ENCODE results near the gene SFMBT1.

The SFMBT1 gene

GRCh38 chr3:52923963-52924362 is 121.9 kb downstream of the SFMBT1 start:
- no peak for DNase-seq (ENCODE audit: low read depth)

GRCh38 chr3:52920841-52921240 is 125.0 kb downstream of the SFMBT1 start:
- no peak for DNase-seq (ENCODE audit: low read depth)

GRCh38 chr3:52917044-52917443 is 128.8 kb downstream of the SFMBT1 start:
- DNase-seq (ENCODE audit: low read depth): no peak

GRCh38 chr3:52915294-52915693 is 130.6 kb downstream of the SFMBT1 start:
- DNase-seq (ENCODE audit: low read depth): no peak

DNA sequence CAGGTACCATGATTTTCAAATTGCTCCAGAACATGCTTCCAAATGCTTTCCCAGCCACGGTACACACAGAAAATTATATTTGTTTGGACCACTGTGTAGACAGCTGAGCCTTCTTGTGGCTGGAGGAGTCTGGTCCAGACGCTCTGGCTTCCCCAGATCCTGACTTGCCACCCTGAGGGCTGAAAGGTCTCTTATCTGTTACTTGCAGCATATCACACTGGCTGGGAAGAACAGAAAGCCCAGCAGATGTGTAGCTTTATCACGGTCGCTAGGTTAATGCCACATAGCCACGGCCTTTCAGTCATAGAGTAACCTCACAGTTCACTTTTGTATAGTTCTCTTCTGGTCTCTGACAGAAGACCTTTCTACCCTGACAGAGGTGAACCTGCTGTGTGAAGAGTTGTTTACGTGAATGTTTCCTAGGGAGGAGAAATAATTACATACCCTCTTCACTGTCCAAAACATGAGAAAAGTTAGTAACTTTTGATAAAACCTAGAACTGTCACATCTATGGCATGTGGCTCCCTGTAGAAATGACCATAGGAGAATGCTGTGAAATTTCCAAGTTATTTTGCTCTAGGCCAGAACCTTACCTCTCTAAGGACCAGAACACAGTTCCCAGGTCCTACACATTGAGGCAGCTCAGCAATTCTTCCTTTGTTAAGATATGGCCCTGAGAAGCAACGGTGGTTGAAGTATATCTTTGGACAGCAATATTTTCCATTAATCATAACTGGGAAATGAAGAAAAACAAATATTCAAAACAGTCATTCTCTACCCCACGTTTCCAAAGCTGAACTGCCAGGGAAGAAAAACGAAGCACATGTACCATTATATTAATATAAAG is 132.8 kb downstream of the SFMBT1 start:
- no peak for DNase-seq (ENCODE audit: low read depth)

DNA sequence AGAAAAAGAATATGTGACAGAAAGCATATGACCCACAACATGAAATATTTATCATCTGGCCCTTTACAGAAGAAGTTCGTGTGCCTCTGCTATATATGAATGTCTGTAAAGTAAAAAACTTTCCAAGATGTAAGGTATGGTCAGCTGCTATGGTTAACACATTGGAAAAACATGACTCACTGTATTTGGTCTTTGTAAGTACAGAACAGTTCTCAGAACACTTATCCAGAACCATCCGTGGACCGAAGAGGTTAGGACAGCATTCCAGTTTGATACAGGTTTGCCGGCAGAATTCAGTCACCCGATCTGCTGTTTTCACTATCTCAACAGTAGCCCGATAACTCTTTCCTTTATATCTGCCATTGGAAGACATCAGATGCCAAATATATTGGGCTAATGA is 135.1 kb downstream of the SFMBT1 start:
- DNase-seq (ENCODE audit: low read depth): no peak

DNA sequence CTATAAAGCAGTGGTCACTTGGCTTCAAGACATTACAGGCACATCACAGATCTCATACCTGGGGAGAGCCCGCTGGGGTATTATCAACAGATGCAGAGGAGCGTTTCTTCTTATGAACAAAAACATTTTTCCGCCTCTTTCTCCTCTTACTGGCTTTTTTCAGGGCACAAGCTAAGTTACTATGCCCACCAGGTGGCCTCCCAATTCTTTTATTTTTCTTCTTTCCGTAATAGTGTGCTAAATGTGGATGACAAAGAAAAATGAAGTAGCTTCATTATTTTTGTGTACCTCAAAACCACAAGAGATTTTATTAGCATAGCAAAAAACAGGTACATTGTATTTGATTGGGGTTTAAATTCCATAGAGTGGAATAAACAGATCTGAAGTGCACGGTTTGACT is 138.4 kb downstream of the SFMBT1 start:
- no peak for DNase-seq (ENCODE audit: low read depth)

GRCh38 chr3:52904552-52904951 is 141.3 kb downstream of the SFMBT1 start:
- no peak for DNase-seq (ENCODE audit: low read depth)

GRCh38 chr3:52904000-52904399 is 141.9 kb downstream of the SFMBT1 start:
- DNase-seq (ENCODE audit: low read depth): no peak

GRCh38 chr3:52897130-52898122 is 148.4 kb downstream of the SFMBT1 start, which contains the start of gene STIMATE:
TSS of gene STIMATE (minus strand) at chr3:52897548. CDS start at chr3:52897450, 98 bp downstream.
- peak; percentile 73 for DNase-seq (ENCODE audit: low read depth)

- no peak for DNase-seq (ENCODE audit: low read depth)
Measured at GRCh38 chr3:52896613-52897012, 149.3 kb downstream of the SFMBT1 start.

- DNase-seq (ENCODE audit: low read depth): no peak
Measured at GRCh38 chr3:52896151-52896550, 149.7 kb downstream of the SFMBT1 start.

DNA sequence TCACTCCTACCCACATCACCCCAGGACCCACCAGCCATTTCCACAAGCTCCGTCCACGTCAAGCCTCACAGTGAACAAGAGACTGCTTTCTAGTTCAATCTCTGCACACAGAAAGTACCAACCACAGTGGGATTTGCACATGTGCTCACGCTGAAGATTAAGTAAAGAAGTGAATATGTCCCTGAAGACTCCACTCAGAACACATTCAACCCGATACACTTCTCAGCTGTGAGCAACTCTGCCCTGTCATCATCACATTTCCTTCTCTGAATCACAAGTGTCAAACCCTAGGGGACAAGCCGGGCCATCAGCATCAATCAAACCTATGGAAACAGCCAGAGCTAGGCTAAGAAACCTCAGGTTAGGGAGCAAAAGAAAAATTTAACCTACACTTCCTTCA is 150.5 kb downstream of the SFMBT1 start:
- DNase-seq (ENCODE audit: low read depth): no peak

DNA sequence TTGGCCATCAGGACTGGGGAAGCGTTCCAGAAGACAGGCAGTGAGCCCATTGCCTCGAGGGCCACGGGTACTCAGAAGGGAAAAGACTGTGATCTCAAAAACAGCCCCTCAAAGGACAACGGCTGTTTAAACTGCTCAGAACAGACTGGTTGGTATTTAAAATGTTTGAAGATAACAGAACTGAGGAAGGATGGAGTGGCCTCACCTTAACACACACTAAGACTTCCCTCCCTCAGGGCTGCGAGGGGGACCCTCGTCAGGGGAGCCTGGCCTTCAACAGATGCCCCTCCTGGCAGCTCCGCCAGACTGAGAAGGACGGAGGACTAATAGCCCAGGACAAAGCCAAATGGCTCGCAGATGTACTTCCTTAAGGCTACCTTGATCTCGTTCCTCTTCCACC is 151.1 kb downstream of the SFMBT1 start:
- no peak for DNase-seq (ENCODE audit: low read depth)

GRCh38 chr3:52893723-52894122 is 152.2 kb downstream of the SFMBT1 start:
- DNase-seq (ENCODE audit: low read depth): no peak

- DNase-seq (ENCODE audit: low read depth): peak; percentile 19
Measured at GRCh38 chr3:52892625-52893311, 153.1 kb downstream of the SFMBT1 start.

DNA sequence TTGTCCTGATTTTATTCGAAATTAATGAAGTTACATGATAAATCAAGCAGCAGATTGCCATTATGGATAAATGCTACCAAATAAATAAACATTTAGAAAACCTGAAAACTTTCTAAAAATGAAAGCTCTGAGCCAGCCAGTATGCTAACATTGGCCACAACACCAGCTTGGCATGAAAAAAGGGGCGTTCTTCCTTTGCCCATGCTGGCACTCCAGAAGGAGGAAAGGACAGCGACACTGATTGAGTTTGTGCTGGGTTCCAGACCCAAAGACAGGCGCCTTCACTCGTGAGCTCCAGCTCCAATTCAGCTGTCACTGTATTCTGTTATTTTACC is 153.6 kb downstream of the SFMBT1 start:
- DNase-seq (ENCODE audit: low read depth): no peak

- peak; percentile 89 for DNase-seq (ENCODE audit: low read depth)
Measured at GRCh38 chr3:52891615-52892081, 154.2 kb downstream of the SFMBT1 start.

GRCh38 chr3:52891164-52891563 is 154.7 kb downstream of the SFMBT1 start:
- no peak for DNase-seq (ENCODE audit: low read depth)

- no peak for DNase-seq (ENCODE audit: low read depth)
Measured at GRCh38 chr3:52890735-52891134, 155.1 kb downstream of the SFMBT1 start.

DNA sequence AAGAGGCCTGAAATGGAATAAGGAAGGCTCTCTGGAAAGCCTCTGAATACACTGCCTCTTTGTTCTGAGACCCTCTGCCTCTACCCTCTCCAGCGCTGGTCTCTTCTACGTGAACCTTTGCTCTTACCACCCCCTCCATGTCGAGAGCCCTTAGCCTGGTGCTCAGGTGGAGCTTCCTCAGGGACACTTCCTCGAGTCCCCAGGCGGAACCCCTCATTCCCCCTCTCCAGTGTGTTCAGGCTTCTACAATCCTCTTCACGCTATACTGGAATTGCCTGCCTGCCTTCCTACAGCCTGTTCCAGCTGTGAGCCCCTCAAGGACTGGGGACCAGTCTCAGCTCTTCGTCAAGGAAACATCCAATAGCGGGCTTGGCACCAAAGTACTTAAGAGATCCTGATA is 156.0 kb downstream of the SFMBT1 start:
- no peak for DNase-seq (ENCODE audit: low read depth)

DNA sequence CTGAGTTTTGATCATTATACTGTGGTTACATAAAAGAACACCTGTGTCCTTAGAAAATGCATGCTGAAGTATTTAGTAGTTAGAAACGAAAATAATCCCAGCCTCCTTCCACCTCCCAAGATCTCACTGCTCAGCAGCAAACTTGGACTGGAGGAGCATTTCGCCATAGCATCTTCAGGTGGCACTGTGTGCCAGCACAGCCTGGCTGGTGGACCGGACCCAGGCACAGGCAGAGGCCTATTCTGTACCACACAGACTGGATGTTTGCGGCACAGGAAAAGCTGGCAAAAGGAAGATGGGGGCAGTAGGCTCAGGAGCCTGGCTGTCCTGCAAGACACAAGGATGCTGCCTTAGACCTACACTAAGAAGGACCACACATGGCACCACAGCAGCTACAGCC is 158.7 kb downstream of the SFMBT1 start:
- DNase-seq (ENCODE audit: low read depth): no peak
